Muscle layer of colon (tissue), 2 donors: ENCODE results near the gene AMMECR1L.
"Not testable (repeated sequence)": the region's sequence is repeated elsewhere in the genome, so short reads cannot be mapped to it uniquely, and the experiment has no call there.

Experiments
- H3K27ac ChIP-seq: one replicate; pipeline ENCODE4 v1.7.0; 2013; ENCODE audit warnings: low read depth, mild to moderate bottlenecking, low read length, moderate library complexity
- H3K27me3 ChIP-seq, 2 donors: one replicate each; pipeline ENCODE4 v1.7.0; 2013; ENCODE audit warnings: low read length in 2 of 2, mild to moderate bottlenecking in 2 of 2; ENCODE audit not compliant: insufficient read depth in 2 of 2, control insufficient read depth in 1 of 2
- H3K36me3 ChIP-seq: one replicate; pipeline ENCODE4 v1.7.0; 2013; ENCODE audit warnings: mild to moderate bottlenecking, low read length; ENCODE audit not compliant: insufficient read depth
- H3K4me1 ChIP-seq: one replicate; pipeline ENCODE4 v1.7.0; 2013; ENCODE audit warnings: mild to moderate bottlenecking, low read length; ENCODE audit not compliant: insufficient read depth
- H3K4me3 ChIP-seq, 2 donors: one replicate each; pipeline ENCODE4 v1.7.0; 2013; ENCODE audit warnings: low read length in 2 of 2, low read depth in 1 of 2, mild to moderate bottlenecking in 1 of 2, moderate library complexity in 1 of 2
- H3K9ac ChIP-seq: one replicate; pipeline ENCODE4 v1.7.0; 2013; ENCODE audit warnings: low read length
- H3K9me3 ChIP-seq: one replicate; pipeline ENCODE4 v1.7.0; 2013; ENCODE audit warnings: mild to moderate bottlenecking, low read length
- donor health status: abdominal sarcoma.
- donor health status: Adenocarcinoma of cecum.

Gene AMMECR1L

GRCh38 chr2:127885780-127886592 is at the start of gene AMMECR1L:
Gene AMMECR1L, minus strand, starts transcription at chr2:127885956. Its CDS starts 11,722 bp downstream, at chr2:127874234.
- H3K9me3 ChIP-seq, H3K27me3 ChIP-seq: not testable (repeated sequence)
- Histone ChIP-seq H3K4me3 (peak within 1 kb of the TSS; percentile 31 to 46), H3K27ac (peak within 1 kb of the TSS; percentile 70), H3K9ac (peak within 1 kb of the TSS; percentile 83), H3K36me3 (peaks cover 23% of the 10 kb centered on the region), H3K4me1 (peaks cover 25% of the 10 kb centered on the region)

GRCh38 chr2:127935337-127935736 is 49.6 kb upstream of the AMMECR1L start:
- Histone ChIP-seq H3K27ac (no peak overlapping the region), H3K4me3 (no peak overlapping the region), H3K27me3 (no peaks in the 10 kb centered on the region), H3K4me1 (no peaks in the 10 kb centered on the region), H3K9me3 (no peaks in the 10 kb centered on the region), H3K9ac (no peak overlapping the region), H3K36me3 (no peaks in the 10 kb centered on the region)

- H3K4me1 ChIP-seq, result no peaks in the 10 kb centered on the region
- H3K4me3 ChIP-seq, result no peak overlapping the region
- no peaks in the 10 kb centered on the region for H3K9me3 ChIP-seq
- no peak overlapping the region for H3K27ac ChIP-seq
- H3K27me3 ChIP-seq, result no peaks in the 10 kb centered on the region
- H3K9ac ChIP-seq, result no peak overlapping the region
- H3K36me3 ChIP-seq, result no peaks in the 10 kb centered on the region
Measured at GRCh38 chr2:127932199-127932876, 46.6 kb upstream of the AMMECR1L start.

- no peaks in the 10 kb centered on the region for H3K36me3 ChIP-seq
- H3K27ac ChIP-seq, result no peak overlapping the region
- no peaks in the 10 kb centered on the region for H3K9me3 ChIP-seq
- H3K4me3 ChIP-seq, result no peak overlapping the region
- H3K27me3 ChIP-seq, result no peaks in the 10 kb centered on the region
- no peak overlapping the region for H3K9ac ChIP-seq
- no peaks in the 10 kb centered on the region for H3K4me1 ChIP-seq
Measured at GRCh38 chr2:127929449-127929848, 43.7 kb upstream of the AMMECR1L start.

GRCh38 chr2:127927384-127927783 is 41.6 kb upstream of the AMMECR1L start:
- Histone ChIP-seq H3K36me3 (no peaks in the 10 kb centered on the region), H3K4me3 (no peak overlapping the region), H3K4me1 (no peaks in the 10 kb centered on the region), H3K9ac (no peak overlapping the region), H3K27ac (no peak overlapping the region), H3K9me3 (no peaks in the 10 kb centered on the region), H3K27me3 (no peaks in the 10 kb centered on the region)

GRCh38 chr2:127917916-127918315 is 32.2 kb upstream of the AMMECR1L start:
- H3K9ac ChIP-seq, result no peak overlapping the region
- H3K4me3 ChIP-seq, result no peak overlapping the region
- no peaks in the 10 kb centered on the region for H3K4me1 ChIP-seq
- no peaks in the 10 kb centered on the region for H3K9me3 ChIP-seq
- H3K27me3 ChIP-seq, result no peaks in the 10 kb centered on the region
- no peak overlapping the region for H3K27ac ChIP-seq
- no peaks in the 10 kb centered on the region for H3K36me3 ChIP-seq

GRCh38 chr2:127913808-127914457 is 28.2 kb upstream of the AMMECR1L start:
- Histone ChIP-seq H3K36me3 (no peaks in the 10 kb centered on the region), H3K4me3 (no peak overlapping the region), H3K4me1 (no peaks in the 10 kb centered on the region), H3K9me3 (no peaks in the 10 kb centered on the region), H3K27ac (no peak overlapping the region), H3K27me3 (no peaks in the 10 kb centered on the region), H3K9ac (no peak overlapping the region)

GRCh38 chr2:127911737-127912136 is 26.0 kb upstream of the AMMECR1L start:
- Histone ChIP-seq H3K9ac (no peak overlapping the region), H3K4me3 (no peak overlapping the region), H3K27ac (no peak overlapping the region), H3K4me1 (no peaks in the 10 kb centered on the region), H3K9me3 (no peaks in the 10 kb centered on the region), H3K36me3 (no peaks in the 10 kb centered on the region), H3K27me3 (no peaks in the 10 kb centered on the region)

- Histone ChIP-seq H3K36me3 (no peaks in the 10 kb centered on the region), H3K4me3 (no peak overlapping the region), H3K9ac (no peak overlapping the region), H3K9me3 (no peaks in the 10 kb centered on the region), H3K27me3 (no peaks in the 10 kb centered on the region), H3K27ac (no peak overlapping the region), H3K4me1 (no peaks in the 10 kb centered on the region)
Measured at GRCh38 chr2:127910415-127910814, 24.7 kb upstream of the AMMECR1L start.

- Histone ChIP-seq H3K9me3 (no peaks in the 10 kb centered on the region), H3K9ac (no peak overlapping the region), H3K4me1 (no peaks in the 10 kb centered on the region), H3K27me3 (no peaks in the 10 kb centered on the region), H3K27ac (no peak overlapping the region), H3K4me3 (no peak overlapping the region), H3K36me3 (no peaks in the 10 kb centered on the region)
Measured at GRCh38 chr2:127909019-127909418, 23.3 kb upstream of the AMMECR1L start.

GRCh38 chr2:127907733-127908400 is 22.1 kb upstream of the AMMECR1L start:
- not testable (repeated sequence) for H3K27me3 ChIP-seq, H3K27ac ChIP-seq, H3K36me3 ChIP-seq, H3K9me3 ChIP-seq, H3K9ac ChIP-seq, H3K4me1 ChIP-seq, H3K4me3 ChIP-seq
